GM19023 (cell line): ENCODE results near the gene RNF183.
A peak's percentile ranks its signal among the peaks of the same experiment; 100 is the strongest.
"Not testable (repeated sequence)": the region's sequence is repeated elsewhere in the genome, so short reads cannot be mapped to it uniquely, and the experiment has no call there.

Experiments used
- ATAC-seq: cut with Tn5 transposase; IDR thresholded peaks from one replicate; pipeline ENCODE4 v1.9.1; 2021; ENCODE audit warnings: mild to moderate bottlenecking, moderate library complexity; ENCODE audit not compliant: unreplicated experiment

The RNF183 gene

GRCh38 chr9:113275157-113276131, 27.7 kb downstream of the RNF183 start, which contains the start of the genes CDC26 and PRPF4:
Gene CDC26, minus strand, starts transcription at chr9:113275572. Its CDS starts 3,065 bp downstream, at chr9:113272507.
Gene PRPF4, plus strand, starts transcription at chr9:113275658. Its CDS starts 86 bp downstream, at chr9:113275744.
- ATAC-seq = peak; percentile 97

- peak; percentile 3 for ATAC-seq
Observed at GRCh38 chr9:113274474-113275156, 28.6 kb downstream of the RNF183 start.

GRCh38 chr9:113269871-113270270, 33.3 kb downstream of the RNF183 start:
- ATAC-seq = no peak

- no peak for ATAC-seq
Observed at GRCh38 chr9:113269355-113269754, 33.8 kb downstream of the RNF183 start.

- ATAC-seq = no peak
Observed at GRCh38 chr9:113267911-113268566, 35.1 kb downstream of the RNF183 start.

GRCh38 chr9:113266174-113266573, 37.0 kb downstream of the RNF183 start:
- ATAC-seq = no peak

GRCh38 chr9:113261917-113262671, 41.1 kb downstream of the RNF183 start:
- ATAC-seq = no peak

GRCh38 chr9:113258282-113258681, 44.9 kb downstream of the RNF183 start:
- no peak for ATAC-seq

- no peak for ATAC-seq
Observed at GRCh38 chr9:113257863-113258262, 45.3 kb downstream of the RNF183 start.

GRCh38 chr9:113255438-113255837, 47.7 kb downstream of the RNF183 start:
- no peak for ATAC-seq

- no peak for ATAC-seq
Observed at GRCh38 chr9:113254991-113255390, 48.2 kb downstream of the RNF183 start.

- no peak for ATAC-seq
Observed at GRCh38 chr9:113250807-113251206, 52.4 kb downstream of the RNF183 start.

GRCh38 chr9:113249661-113250060, 53.5 kb downstream of the RNF183 start:
- not testable (repeated sequence) for ATAC-seq

- ATAC-seq = no peak
Observed at GRCh38 chr9:113247640-113248039, 55.5 kb downstream of the RNF183 start.
